Neural progenitor cell (in vitro differentiated cells): ENCODE data around the gene TPGS2. TPM values are rescaled to one million over a fixed set of nuclear protein-coding genes. Genes with fewer than 3 reads are reported as not detected.
A peak's percentile ranks its signal among the peaks of the same experiment; 100 is the strongest.

ENCODE experiments used
- DNase-seq: peaks from one replicate; pipeline ENCODE4 v3.0.0-alpha.2; 2016; ENCODE audit warnings: low spot score
- H2AFZ ChIP-seq: fragments of 200-600 bp; sonication (generic); replicated peaks from 2 replicates; pipeline ENCODE4 v1.6.1; 2016; ENCODE audit warnings: antibody characterized with exemption
- H3F3A ChIP-seq: fragments of 200-600 bp; sonication (generic); 2 replicates; pipeline ENCODE4 v1.6.1; 2016; ENCODE audit warnings: antibody characterized with exemption, low read depth
- H3K27ac ChIP-seq: fragments of 200-600 bp; sonication (generic); 2 replicates; pipeline ENCODE4 v1.5.1; 2016; ENCODE audit warnings: mild to moderate bottlenecking
- H3K27me3 ChIP-seq: fragments of 200-600 bp; sonication (generic); 2 replicates; pipeline ENCODE4 v1.6.1; 2016; ENCODE audit warnings: mild to moderate bottlenecking, moderate library complexity
- H3K36me3 ChIP-seq: fragments of 200-600 bp; sonication (generic); 2 replicates; pipeline ENCODE4 v1.5.1; 2016
- H3K4me1 ChIP-seq: fragments of 200-600 bp; sonication (generic); 2 replicates; pipeline ENCODE4 v1.6.1; 2016; ENCODE audit warnings: mixed run types
- H3K4me2 ChIP-seq: fragments of 200-600 bp; sonication (generic); 2 replicates; pipeline ENCODE4 v1.6.1; 2016
- H3K4me3 ChIP-seq: fragments of 200-600 bp; sonication (generic); 2 replicates; pipeline ENCODE4 v1.5.1; 2016
- H3K79me2 ChIP-seq: fragments of 200-600 bp; sonication (generic); 2 replicates; pipeline ENCODE4 v1.6.1; 2016; ENCODE audit warnings: low read depth
- H3K9ac ChIP-seq: fragments of 200-600 bp; sonication (generic); 2 replicates; pipeline ENCODE4 v1.6.1; 2016
- H3K9me3 ChIP-seq: fragments of 200-600 bp; sonication (generic); 2 replicates; pipeline ENCODE4 v1.5.1; 2016; ENCODE audit warnings: low read depth
- H4K20me1 ChIP-seq: fragments of 200-600 bp; sonication (generic); 2 replicates; pipeline ENCODE4 v1.6.1; 2016; ENCODE audit warnings: low read depth
- H3K27ac Mint-ChIP-seq: 3 replicates; pipeline ENCODE4 v1.8.0; 2021; ENCODE audit warnings: mixed read lengths
- H3K27me3 Mint-ChIP-seq: 2 replicates; pipeline ENCODE4 v1.8.0; 2022; ENCODE audit warnings: low read depth, mild to moderate bottlenecking, inconsistent platforms, moderate library complexity, mixed read lengths; ENCODE audit not compliant: insufficient read depth
- H3K36me3 Mint-ChIP-seq: 3 replicates; pipeline ENCODE4 v1.8.0; 2021; ENCODE audit warnings: mixed read lengths
- H3K4me1 Mint-ChIP-seq: 3 replicates; pipeline ENCODE4 v1.8.0; 2021; ENCODE audit warnings: mixed read lengths
- H3K4me3 Mint-ChIP-seq: 3 replicates; pipeline ENCODE4 v1.8.0; 2021; ENCODE audit warnings: mild to moderate bottlenecking, moderate library complexity, mixed read lengths
- H3K9me3 Mint-ChIP-seq: 3 replicates; pipeline ENCODE4 v1.8.0; 2020; ENCODE audit warnings: mixed read lengths
- CTCF ChIP-seq: fragments of 200-600 bp; sonication (generic); IDR thresholded peaks from 2 replicates; pipeline ENCODE4 v1.5.1; 2017; ENCODE audit warnings: antibody characterized with exemption, mild to moderate bottlenecking
- EZH2 ChIP-seq: fragments of 200-600 bp; sonication (generic); IDR thresholded peaks from 2 replicates; pipeline ENCODE4 v1.6.1; 2017; ENCODE audit warnings: antibody characterized with exemption, mild to moderate bottlenecking, moderate library complexity
- EZH2phosphoT487 ChIP-seq: fragments of 200-600 bp; sonication (generic); IDR thresholded peaks from 2 replicates; pipeline ENCODE4 v1.6.1; 2017; ENCODE audit warnings: antibody characterized with exemption
- total RNA-seq: library from RNA; depleted of rRNA; stranded (reverse); fragments of >200 nt; gene quantifications from 2 replicates; pipeline ENCODE4 v1.2.3, GENCODE V29; 2015; ENCODE audit warnings: low replicate concordance

The TPGS2 gene
- total RNA-seq, 1 donor from 2014 or later = 301 TPM

DNA sequence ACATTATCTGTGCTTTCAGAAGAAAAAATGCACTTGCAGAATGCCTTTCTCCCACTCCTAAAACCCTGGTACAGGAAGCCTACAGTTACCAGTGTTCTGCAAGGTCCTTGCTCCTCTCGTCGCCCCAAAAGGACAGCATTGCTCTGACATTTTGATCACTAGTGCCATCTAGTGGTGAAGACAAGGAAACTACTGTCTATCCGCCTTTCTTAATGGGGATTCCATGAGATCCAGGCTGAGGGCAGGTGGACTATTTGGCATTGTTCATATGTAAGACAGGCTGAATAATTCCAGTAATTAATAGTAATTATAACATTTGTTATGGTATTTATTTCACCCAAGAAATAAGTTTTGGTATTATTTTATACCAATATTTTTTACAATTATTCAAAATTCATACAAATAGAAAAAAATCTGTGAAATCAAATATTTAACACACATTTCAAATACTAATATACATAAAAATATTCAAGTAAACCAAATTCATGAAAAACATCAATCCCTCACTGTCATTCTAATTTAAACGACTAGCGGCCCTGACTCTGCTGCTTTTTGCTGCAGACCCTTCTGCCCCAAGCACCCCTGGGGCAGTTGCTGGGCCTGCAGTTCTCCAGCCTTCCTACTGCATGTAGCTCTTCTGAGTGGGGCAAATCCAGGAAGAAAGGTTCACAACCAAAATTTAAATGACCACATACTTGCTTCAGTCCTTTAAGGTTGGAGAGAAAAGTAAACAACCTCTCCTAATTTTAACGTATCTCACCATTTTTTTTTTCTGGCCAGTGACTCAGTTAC lies 19.0 kb downstream of the TPGS2 start:
- H3K27ac Mint-ChIP-seq = no peak overlapping the region
- H3K36me3 Mint-ChIP-seq = peaks cover 39% of the 10 kb centered on the region
- Histone ChIP-seq H4K20me1 (peaks cover 50% of the 10 kb centered on the region), H3K4me2 (no peak overlapping the region), H3K9ac (no peak overlapping the region), H3K9me3 (no peaks in the 10 kb centered on the region), H3K27me3 (no peaks in the 10 kb centered on the region), H3K4me3 (no peak overlapping the region), H3K79me2 (peaks cover 15% of the 10 kb centered on the region), H3F3A (peaks cover 9% of the 10 kb centered on the region), H3K4me1 (peaks cover under 1% of the 10 kb centered on the region), H2AFZ (no peak overlapping the region), H3K27ac (no peak overlapping the region), H3K36me3 (peaks cover 9% of the 10 kb centered on the region)
- no peaks in the 10 kb centered on the region for H3K9me3 Mint-ChIP-seq
- TF ChIP-seq EZH2phosphoT487 (no peak), CTCF (peak; percentile 87)
- peak; percentile 84 for DNase-seq
- H3K4me3 Mint-ChIP-seq = no peak overlapping the region
- H3K27me3 Mint-ChIP-seq = no peaks in the 10 kb centered on the region
- H3K4me1 Mint-ChIP-seq = peaks cover 3% of the 10 kb centered on the region

- Histone ChIP-seq H4K20me1 (peaks cover 39% of the 10 kb centered on the region), H3K4me2 (no peak overlapping the region), H3K9me3 (no peaks in the 10 kb centered on the region), H3K27ac (no peak overlapping the region), H3K9ac (no peak overlapping the region), H2AFZ (no peak overlapping the region), H3K4me3 (no peak overlapping the region), H3F3A (peaks cover 9% of the 10 kb centered on the region), H3K27me3 (no peaks in the 10 kb centered on the region), H3K36me3 (peaks cover 11% of the 10 kb centered on the region), H3K79me2 (peaks cover 15% of the 10 kb centered on the region), H3K4me1 (no peaks in the 10 kb centered on the region)
- TF ChIP-seq EZH2phosphoT487 (no peak), CTCF (no peak), EZH2 (no peak)
- DNase-seq = no peak
- Mint-ChIP-seq H3K4me1 (peaks cover 2% of the 10 kb centered on the region), H3K9me3 (no peaks in the 10 kb centered on the region), H3K27me3 (peaks cover 3% of the 10 kb centered on the region), H3K4me3 (no peak overlapping the region), H3K27ac (no peak overlapping the region), H3K36me3 (peaks cover 43% of the 10 kb centered on the region)
Observed at GRCh38 chr18:36808681-36809080, 20.1 kb downstream of the TPGS2 start.

- no peak overlapping the region for H3K4me3 ChIP-seq
- peaks cover 15% of the 10 kb centered on the region for H3K79me2 ChIP-seq
- H3K27me3 ChIP-seq = no peaks in the 10 kb centered on the region
- Mint-ChIP-seq H3K27me3 (peaks cover 7% of the 10 kb centered on the region), H3K9me3 (no peaks in the 10 kb centered on the region), H3K36me3 (peaks cover 61% of the 10 kb centered on the region), H3K4me3 (no peak overlapping the region), H3K4me1 (peaks cover 2% of the 10 kb centered on the region), H3K27ac (no peak overlapping the region)
- H4K20me1 ChIP-seq = peaks cover 15% of the 10 kb centered on the region
- H3K36me3 ChIP-seq = peaks cover 31% of the 10 kb centered on the region
- no peak for TF ChIP-seq CTCF
- TF ChIP-seq EZH2phosphoT487 = no peak
- no peak for TF ChIP-seq EZH2
- H2AFZ ChIP-seq = no peak overlapping the region
- peaks cover 2% of the 10 kb centered on the region for H3K4me1 ChIP-seq
- H3F3A ChIP-seq = peaks cover 18% of the 10 kb centered on the region
- no peak overlapping the region for H3K4me2 ChIP-seq
- no peak overlapping the region for H3K9ac ChIP-seq
- no peak for DNase-seq
- H3K9me3 ChIP-seq = no peaks in the 10 kb centered on the region
- H3K27ac ChIP-seq = no peak overlapping the region
Observed at GRCh38 chr18:36805105-36805504, 23.7 kb downstream of the TPGS2 start.
